DOHH2 (cell line): Measurements from ENCODE around the gene LIN37.

Experiments
- H3F3A ChIP-seq: fragments of 200-600 bp; sonication (generic), shearing (Covaris generic); 2 replicates; pipeline ENCODE4 v1.6.0; 2016; ENCODE audit warnings: antibody characterized with exemption, mild to moderate bottlenecking; ENCODE audit not compliant: control insufficient read depth, insufficient read depth
- H3K27ac ChIP-seq: fragments of 200-600 bp; sonication (generic); 2 replicates; pipeline ENCODE4 v1.5.1; 2014; ENCODE audit warnings: low read depth, mild to moderate bottlenecking, low read length, moderate library complexity
- H3K27me3 ChIP-seq: fragments of 200-600 bp; sonication (generic); 2 replicates; pipeline ENCODE4 v1.6.1; 2014; ENCODE audit warnings: mild to moderate bottlenecking, low read length, mixed read lengths; ENCODE audit not compliant: control insufficient read depth
- H3K36me3 ChIP-seq: fragments of 200-600 bp; sonication (generic); 2 replicates; pipeline ENCODE4 v1.6.1; 2014; ENCODE audit warnings: mild to moderate bottlenecking, low read length, moderate library complexity, mixed read lengths; ENCODE audit not compliant: control insufficient read depth
- H3K4me1 ChIP-seq: fragments of 200-600 bp; sonication (generic); 2 replicates; pipeline ENCODE4 v1.6.1; 2014; ENCODE audit warnings: mild to moderate bottlenecking, low read length, mixed read lengths; ENCODE audit not compliant: control insufficient read depth
- H3K4me2 ChIP-seq: fragments of 200-600 bp; sonication (generic); 2 replicates; pipeline ENCODE4 v1.6.0; 2014; ENCODE audit warnings: mild to moderate bottlenecking, low read length, moderate library complexity
- H3K4me3 ChIP-seq: fragments of 200-600 bp; sonication (generic); 2 replicates; pipeline ENCODE4 v1.5.1; 2014; ENCODE audit warnings: mild to moderate bottlenecking, low read length, mixed read lengths
- H3K79me2 ChIP-seq: fragments of 200-600 bp; sonication (generic); 2 replicates; pipeline ENCODE4 v1.6.1; 2014; ENCODE audit warnings: mild to moderate bottlenecking, low read length, mixed read lengths; ENCODE audit not compliant: control insufficient read depth
- H3K9me2 ChIP-seq: fragments of 200-600 bp; sonication (generic); replicated peaks from 2 replicates; pipeline ENCODE4 v1.6.1; 2014; ENCODE audit warnings: mild to moderate bottlenecking, low read length, mixed read lengths; ENCODE audit not compliant: control insufficient read depth
- H3K9me3 ChIP-seq: fragments of 200-600 bp; sonication (generic); 2 replicates; pipeline ENCODE4 v1.6.1; 2014; ENCODE audit warnings: antibody characterized with exemption, low read length, mixed read lengths; ENCODE audit not compliant: control insufficient read depth, insufficient read depth
- H4K20me1 ChIP-seq: fragments of 200-600 bp; sonication (generic); 2 replicates; pipeline ENCODE4 v1.6.0; 2014; ENCODE audit warnings: low read depth, mild to moderate bottlenecking, antibody characterized with exemption, low read length, moderate library complexity; ENCODE audit not compliant: control insufficient read depth, insufficient read depth
- CTCF ChIP-seq: fragments of 200-600 bp; sonication (generic); IDR thresholded peaks from one replicate; pipeline ENCODE4 v1.5.1; 2014; ENCODE audit warnings: antibody characterized with exemption, mild to moderate bottlenecking, low read depth, low read length; ENCODE audit not compliant: poor library complexity, severe bottlenecking
- EZH2phosphoT487 ChIP-seq: fragments of 200-600 bp; sonication (generic); IDR thresholded peaks from 2 replicates; pipeline ENCODE4 v1.6.1; 2017; ENCODE audit warnings: borderline replicate concordance, mild to moderate bottlenecking, antibody characterized with exemption, low read length, moderate library complexity, mixed read lengths

Gene LIN37

GRCh38 chr19:35775046-35775297 is 26.6 kb downstream of the LIN37 start:
- TF ChIP-seq CTCF: no peak
- no peak for TF ChIP-seq EZH2phosphoT487
- Histone ChIP-seq H3K36me3 (no peaks in the 10 kb centered on the region), H3K27me3 (no peaks in the 10 kb centered on the region), H3K79me2 (peaks cover 5% of the 10 kb centered on the region; the same call in 1 of the 2 replicates), H3K4me1 (peaks cover 15% of the 10 kb centered on the region), H3K9me2 (no peaks in the 10 kb centered on the region), H3F3A (peaks cover 2% of the 10 kb centered on the region; the same call in 1 of the 2 replicates), H3K27ac (no peak overlapping the region), H3K9me3 (no peaks in the 10 kb centered on the region), H3K4me3 (peak overlapping the region; percentile 72), H4K20me1 (no peaks in the 10 kb centered on the region), H3K4me2 (peak overlapping the region; percentile 62)

- H3K9me2 ChIP-seq: no peaks in the 10 kb centered on the region
- H3K4me3 ChIP-seq: peak within 1 kb of the TSS; percentile 72
- peaks cover 5% of the 10 kb centered on the region; the same call in 1 of the 2 replicates for H3K79me2 ChIP-seq
- H3K4me1 ChIP-seq: peaks cover 15% of the 10 kb centered on the region
- no peaks in the 10 kb centered on the region for H3K27me3 ChIP-seq
- TF ChIP-seq CTCF (no peak), EZH2phosphoT487 (no peak)
- no peaks in the 10 kb centered on the region for H4K20me1 ChIP-seq
- H3K27ac ChIP-seq: no peak within 1 kb of the TSS
- no peaks in the 10 kb centered on the region for H3K9me3 ChIP-seq
- H3K36me3 ChIP-seq: no peaks in the 10 kb centered on the region
- peaks cover 2% of the 10 kb centered on the region; the same call in 1 of the 2 replicates for H3F3A ChIP-seq
- H3K4me2 ChIP-seq: peak within 1 kb of the TSS; percentile 62
These were observed 27.1 kb downstream of the LIN37 start, which contains the start of gene ARHGAP33 for GRCh38 chr19:35775298-35776101. Gene ARHGAP33, plus strand, starts transcription at chr19:35775564. Its CDS starts 95 bp downstream, at chr19:35775659.

GRCh38 chr19:35776102-35776788 is 27.9 kb downstream of the LIN37 start:
- H3K4me1 ChIP-seq: peaks cover 15% of the 10 kb centered on the region
- H3K79me2 ChIP-seq: peaks cover 5% of the 10 kb centered on the region; the same call in 1 of the 2 replicates
- peak overlapping the region; percentile 52 for H3K4me2 ChIP-seq
- no peaks in the 10 kb centered on the region for H4K20me1 ChIP-seq
- no peaks in the 10 kb centered on the region for H3K9me2 ChIP-seq
- H3K27me3 ChIP-seq: no peaks in the 10 kb centered on the region
- H3K36me3 ChIP-seq: no peaks in the 10 kb centered on the region
- H3F3A ChIP-seq: no peaks in the 10 kb centered on the region; the same call in 1 of the 2 replicates
- no peaks in the 10 kb centered on the region for H3K9me3 ChIP-seq
- peak overlapping the region; percentile 72 for H3K4me3 ChIP-seq
- H3K27ac ChIP-seq: no peak overlapping the region
- TF ChIP-seq CTCF (no peak), EZH2phosphoT487 (no peak)
